ENCODE measurements around the gene HSF5.
"Not testable (repeated sequence)": the region's sequence is repeated elsewhere in the genome, so short reads cannot be mapped to it uniquely, and the experiment has no call there.

- TF ChIP-seq CTCF, POLR2A (IDR thresholded peaks at IDR 0.05): not testable (repeated sequence)
Observed at GRCh38 chr17:58481798-58482197, 6.4 kb downstream of the HSF5 start.

All from Peyer's patch (tissue), 4 donors.